ENCODE data around the gene CXXC1. TPM values are rescaled to one million over a fixed set of nuclear protein-coding genes. Genes with fewer than 3 reads are reported as not detected.

Gene CXXC1
- total and polyA plus RNA-seq, 3 donors from 2014 or later, result 73.4 to 137 (median 109) TPM

DNA sequence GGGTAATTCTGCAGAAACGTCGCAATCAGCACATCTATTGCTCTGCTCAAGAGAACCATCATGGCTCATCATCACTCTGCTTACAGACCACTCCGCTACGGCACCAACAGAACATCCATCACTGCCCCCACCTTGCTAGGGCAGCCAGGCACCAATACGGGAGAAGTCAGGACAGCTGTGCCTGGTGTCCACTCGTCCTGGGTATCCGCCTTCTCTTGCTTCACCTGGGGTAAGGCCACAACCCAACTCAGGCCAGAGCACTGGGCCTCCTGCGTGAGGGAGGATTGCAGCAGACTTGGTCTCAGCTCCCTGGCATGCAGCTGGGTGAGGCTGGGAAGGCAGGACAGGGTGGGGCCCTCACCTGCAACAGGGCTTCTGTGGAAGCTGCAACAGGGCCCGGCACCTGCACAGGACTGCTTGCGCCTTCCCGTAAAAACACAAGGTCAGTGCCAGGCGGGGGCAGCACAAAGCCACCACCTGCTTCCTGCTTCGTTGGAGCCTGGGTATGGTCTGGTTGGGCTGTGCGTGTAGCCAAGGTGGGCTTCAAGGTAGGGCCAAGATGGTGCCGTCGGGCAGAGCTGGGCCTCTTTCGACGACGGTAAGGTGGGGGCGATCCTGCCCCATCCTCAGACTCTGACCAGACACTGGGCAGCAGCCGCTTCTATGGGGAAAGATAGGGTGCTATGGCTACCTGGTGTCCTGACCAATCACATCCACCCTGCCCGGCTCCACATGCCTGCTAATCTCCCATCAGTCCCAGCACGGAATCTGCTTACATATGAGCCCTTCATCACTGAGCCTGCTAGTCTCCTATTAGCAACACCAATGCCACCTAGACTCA is 14.1 kb downstream of the CXXC1 start:
- no peak for DNase-seq
- Histone ChIP-seq H3K9me3 (no peaks in the 10 kb centered on the region), H3K36me3 (ENCODE audit: low read depth, missing control alignments) (no peaks in the 10 kb centered on the region), H3K4me3 (no peak overlapping the region), H3K27me3 (no peaks in the 10 kb centered on the region), H3K27ac (no peak overlapping the region), H3K4me1 (no peaks in the 10 kb centered on the region)
- intact Hi-C loops (cut with DNase I; ENCODE audit: low total_unique reads), result no loop called here
- 94% methylated on average over 13 to 21 of the region's 23 CpGs for WGBS, 2 donors
- TF ChIP-seq POLR2A (IDR thresholded peaks at IDR 0.05) (no peak), CTCF (IDR thresholded peaks at IDR 0.05) (no peak)

DNA sequence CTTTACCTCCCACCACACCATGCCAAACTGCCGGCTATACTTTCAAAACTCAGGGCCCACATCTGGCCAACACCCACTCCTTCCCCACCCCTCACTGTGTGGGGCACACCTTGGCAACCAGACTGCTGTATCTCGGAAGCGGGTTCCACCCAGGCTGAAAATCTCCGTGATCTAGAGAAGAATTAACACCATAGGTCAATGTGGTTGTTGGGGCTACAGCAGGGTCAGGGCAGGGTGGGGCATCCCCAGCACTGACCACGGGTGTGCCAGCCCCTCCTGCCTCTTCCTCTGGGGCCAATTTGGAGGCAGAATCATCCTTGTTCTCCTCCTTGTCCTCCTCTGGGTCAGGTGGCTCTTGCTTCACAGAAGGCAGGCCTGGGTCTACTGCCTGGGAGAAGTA is 14.9 kb downstream of the CXXC1 start:
- intact Hi-C loops (cut with DNase I; ENCODE audit: low total_unique reads), result no loop called here
- 92 to 100% methylated on average over 2 to 5 of the region's 5 CpGs for WGBS, 2 donors

GRCh38 chr18:50268022-50268747 is 19.3 kb downstream of the CXXC1 start:
- DNase-seq, result peak; percentile 77
- Histone ChIP-seq H3K4me1 (peaks cover 10% of the 10 kb centered on the region), H3K36me3 (ENCODE audit: low read depth, missing control alignments) (no peaks in the 10 kb centered on the region), H3K27ac (peak overlapping the region; percentile 28 to 79), H3K9me3 (no peaks in the 10 kb centered on the region), H3K4me3 (peak overlapping the region; percentile 31 to 56), H3K27me3 (no peaks in the 10 kb centered on the region)
- no peak for TF ChIP-seq POLR2A (IDR thresholded peaks at IDR 0.05)
- peak in 2 of 3 experiments; percentile 44 to 46 for TF ChIP-seq CTCF (IDR thresholded peaks at IDR 0.05)
- 28 to 36% methylated on average over 46 to 56 of the region's 56 CpGs for WGBS, 2 donors
- intact Hi-C loops (cut with DNase I; ENCODE audit: low total_unique reads), result no loop called here

More for the DNA sequence above, 14.9 kb downstream of the CXXC1 start:
- TF ChIP-seq POLR2A (IDR thresholded peaks at IDR 0.05) (no peak), CTCF (IDR thresholded peaks at IDR 0.05) (no peak)
- Histone ChIP-seq H3K9me3 (no peaks in the 10 kb centered on the region), H3K4me1 (no peaks in the 10 kb centered on the region), H3K27ac (no peak overlapping the region), H3K4me3 (no peak overlapping the region), H3K36me3 (ENCODE audit: low read depth, missing control alignments) (no peaks in the 10 kb centered on the region), H3K27me3 (no peaks in the 10 kb centered on the region)
- DNase-seq, result no peak

DNA sequence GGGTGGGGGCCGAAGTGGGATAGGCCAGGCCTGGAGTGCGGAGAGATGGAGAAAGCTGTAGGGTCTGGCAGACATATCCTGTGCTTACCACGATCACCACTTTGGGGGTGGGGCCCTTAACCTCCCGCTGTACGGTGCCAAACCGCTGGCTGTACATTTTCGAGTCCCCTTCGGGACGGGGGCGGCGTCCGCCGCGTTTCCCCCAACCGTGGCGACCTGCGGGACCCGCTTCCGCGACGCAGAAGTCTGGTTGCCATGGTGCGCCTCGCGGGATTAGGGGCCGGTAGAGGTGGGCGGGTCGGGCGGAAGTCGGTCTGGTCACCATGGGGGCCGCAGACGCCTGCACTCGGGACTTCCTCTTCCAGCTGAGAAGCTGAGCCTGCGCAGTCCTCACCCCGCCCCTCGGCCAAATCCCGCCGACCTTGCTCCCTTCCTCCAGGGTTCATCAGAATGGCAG is 21.2 kb downstream of the CXXC1 start, which contains the start of gene CFAP53:
Gene CFAP53, minus strand, starts transcription at position 248 of the 457 bp plus-strand sequence. Its CDS starts 91 bp downstream, at position 157.
- H3K27ac ChIP-seq, result peak within 1 kb of the TSS; percentile 6 to 9
- peak; percentile 96 for DNase-seq
- H3K4me1 ChIP-seq, result peaks cover 10% of the 10 kb centered on the region
- peak within 1 kb of the TSS; percentile 65 to 82 for H3K4me3 ChIP-seq
- no peaks in the 10 kb centered on the region for H3K9me3 ChIP-seq
- H3K36me3 ChIP-seq (ENCODE audit: low read depth, missing control alignments), result no peaks in the 10 kb centered on the region
- no peaks in the 10 kb centered on the region for H3K27me3 ChIP-seq
- intact Hi-C loops (cut with DNase I; ENCODE audit: low total_unique reads), result no loop called here
- WGBS, 2 donors, result 1% methylated on average over 24 to 37 of the region's 37 CpGs
- no peak for TF ChIP-seq CTCF (IDR thresholded peaks at IDR 0.05)
- TF ChIP-seq POLR2A (IDR thresholded peaks at IDR 0.05), result no peak
